HepG2 (cell line): ENCODE results near the gene KISS1R. TPM values are rescaled to one million over a fixed set of nuclear protein-coding genes. Genes with fewer than 3 reads are reported as not detected.

ENCODE experiments used
- DNMT1 ChIP-seq: sonication (generic); formaldehyde crosslinking; IDR thresholded peaks from 2 replicates; pipeline ENCODE4 v1.5.1; 2020; ENCODE audit warnings: mild to moderate bottlenecking, missing genetic modification reagents
- HNF4A ChIP-seq: sonication (generic); formaldehyde crosslinking; IDR thresholded peaks from 2 replicates; pipeline ENCODE4 v1.4.0; 2020; ENCODE audit warnings: missing genetic modification reagents
- SETDB1 ChIP-seq: sonication (generic); formaldehyde crosslinking; IDR thresholded peaks from 2 replicates; pipeline ENCODE4 v1.5.1; 2020; ENCODE audit warnings: missing genetic modification reagents, mild to moderate bottlenecking, borderline replicate concordance
- STAG1 ChIP-seq: sonication (generic); formaldehyde crosslinking; IDR thresholded peaks from 2 replicates; pipeline ENCODE4 v1.4.0; 2020; ENCODE audit warnings: missing genetic modification reagents
- ZMYM2 ChIP-seq: sonication (generic); formaldehyde crosslinking; IDR thresholded peaks from 2 replicates; pipeline ENCODE4 v1.8.0; 2022; ENCODE audit warnings: mild to moderate bottlenecking, missing genetic modification reagents
- ZNF496 ChIP-seq: sonication (generic); formaldehyde crosslinking; IDR thresholded peaks from 2 replicates; pipeline ENCODE4 v1.8.1; 2023; ENCODE audit warnings: mild to moderate bottlenecking, moderate library complexity, missing genetic modification reagents; ENCODE audit not compliant: insufficient replicate concordance
- polyA plus RNA-seq, 8 experiments: library from polyadenylated mRNA; depleted of rRNA in 3 of 8; stranded (reverse) in 7 of 8; unstranded in 1 of 8; fragments of >200 nt; fragmentation: Illumina TruSeq in 4 of 8; extraction: Trizol in 4 of 8; gene quantifications; 2 replicates each; pipeline versions ENCODE4 v1.2.1 to v1.2.3, GENCODE V29; 2011 to 2016; ENCODE audit warnings: low read depth in 4 of 8, missing spikeins in 1 of 8, mixed read lengths in 1 of 8; ENCODE audit not compliant: insufficient read depth in 1 of 8
- total RNA-seq, 5 experiments: library from RNA; depleted of rRNA; stranded (reverse); fragments of >200 nt; fragmentation: Illumina TruSeq; extraction: Trizol; gene quantifications; 2 replicates each; pipeline ENCODE4 v1.2.3, GENCODE V29; 2016; ENCODE audit warnings: low read depth in 1 of 5
- TF ChIP-seq, protein P1 (sequence below): IDR thresholded peaks from 2 replicates; pipeline ENCODE4 v1.6.1; 2012; ENCODE audit warnings: low read depth, low read length, improper control_type of control experiment
- TF ChIP-seq, protein P2 (sequence below): sonication (generic); formaldehyde crosslinking; IDR thresholded peaks from 2 replicates; pipeline ENCODE4 v1.9.0; 2021; ENCODE audit warnings: missing genetic modification reagents, mild to moderate bottlenecking, borderline replicate concordance
- TF ChIP-seq, protein P3 (sequence below): sonication (generic); formaldehyde crosslinking; IDR thresholded peaks from 2 replicates; pipeline ENCODE4 v1.5.1; 2020; ENCODE audit warnings: missing genetic modification reagents, mild to moderate bottlenecking, borderline replicate concordance
- TF ChIP-seq, protein P4 (sequence below): sonication (generic); formaldehyde crosslinking; IDR thresholded peaks from 2 replicates; pipeline ENCODE4 v1.5.0; 2020; ENCODE audit warnings: missing genetic modification reagents
- TF ChIP-seq, protein P5 (sequence below): sonication (generic); formaldehyde crosslinking; IDR thresholded peaks from one replicate; pipeline ENCODE4 v1.5.1; 2020; ENCODE audit warnings: mild to moderate bottlenecking, missing genetic modification reagents; ENCODE audit errors: not compliant biosample characterization
- TF ChIP-seq, protein P6 (sequence below): IDR thresholded peaks from 2 replicates; pipeline ENCODE4 v1.6.1; 2016; ENCODE audit warnings: mild to moderate bottlenecking

The KISS1R gene
- total and polyA plus RNA-seq, 2 of the 13 experiments (the other 11 are each of a cell fraction or from before 2014, with no cell fraction given) = 1.1 to 10.2 TPM

DNA sequence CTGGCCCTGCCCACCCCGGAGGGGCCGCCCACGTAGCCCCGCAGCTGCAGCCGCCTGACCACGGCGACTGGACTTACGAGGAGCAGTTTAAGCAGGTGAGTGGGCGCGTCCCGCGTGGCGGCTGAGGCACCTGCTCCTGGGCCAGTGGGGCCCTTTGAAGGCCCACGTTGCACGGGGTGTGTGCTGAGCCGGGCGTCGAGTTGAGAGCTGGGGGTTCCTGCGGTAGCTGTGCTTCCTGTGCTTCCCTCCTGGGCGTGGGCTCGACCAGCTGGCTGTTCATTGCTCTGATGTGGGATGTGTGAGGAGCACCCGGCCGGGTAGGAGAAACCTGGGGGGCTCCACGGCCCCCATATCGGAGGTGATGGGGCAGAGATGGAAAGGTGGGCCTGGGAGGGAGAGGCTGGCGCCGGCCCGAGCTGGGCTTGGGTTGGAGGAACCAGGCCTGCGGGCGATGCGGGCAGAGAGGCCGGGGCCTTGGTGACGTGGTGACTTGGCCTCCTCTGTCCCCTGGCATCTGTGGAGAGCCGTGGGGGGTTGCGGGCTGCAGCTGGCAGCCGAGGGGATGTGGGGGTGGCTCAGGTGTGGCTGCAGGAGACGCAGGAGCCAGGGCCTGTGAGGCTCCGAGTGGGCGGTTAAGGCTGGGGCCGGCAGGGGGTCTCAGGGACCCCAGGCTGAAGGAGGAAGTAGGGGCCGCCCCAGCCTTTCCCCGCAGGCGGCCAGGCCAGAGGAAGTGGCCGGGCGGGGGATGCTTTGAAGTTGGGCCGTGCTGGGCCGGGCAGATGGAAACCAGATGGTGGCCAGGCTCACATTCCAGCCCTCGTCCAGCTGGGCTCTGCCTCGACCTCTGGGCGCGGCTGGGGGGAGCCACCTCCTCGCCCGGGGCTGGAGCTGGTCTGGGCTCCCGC, 15.8 kb downstream of the KISS1R start (continued):
- TF ChIP-seq, protein P1, sequence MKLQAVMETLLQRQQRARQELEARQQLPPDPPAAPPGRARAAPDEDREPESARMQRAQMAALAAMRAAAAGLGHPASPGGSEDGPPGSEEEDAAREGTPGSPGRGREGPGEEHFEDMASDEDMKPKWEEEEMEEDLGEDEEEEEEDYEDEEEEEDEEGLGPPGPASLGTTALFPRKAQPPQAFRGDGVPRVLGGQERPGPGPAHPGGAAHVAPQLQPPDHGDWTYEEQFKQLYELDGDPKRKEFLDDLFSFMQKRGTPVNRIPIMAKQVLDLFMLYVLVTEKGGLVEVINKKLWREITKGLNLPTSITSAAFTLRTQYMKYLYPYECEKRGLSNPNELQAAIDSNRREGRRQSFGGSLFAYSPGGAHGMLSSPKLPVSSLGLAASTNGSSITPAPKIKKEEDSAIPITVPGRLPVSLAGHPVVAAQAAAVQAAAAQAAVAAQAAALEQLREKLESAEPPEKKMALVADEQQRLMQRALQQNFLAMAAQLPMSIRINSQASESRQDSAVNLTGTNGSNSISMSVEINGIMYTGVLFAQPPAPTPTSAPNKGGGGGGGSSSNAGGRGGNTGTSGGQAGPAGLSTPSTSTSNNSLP = no peak
- TF ChIP-seq, protein P2, sequence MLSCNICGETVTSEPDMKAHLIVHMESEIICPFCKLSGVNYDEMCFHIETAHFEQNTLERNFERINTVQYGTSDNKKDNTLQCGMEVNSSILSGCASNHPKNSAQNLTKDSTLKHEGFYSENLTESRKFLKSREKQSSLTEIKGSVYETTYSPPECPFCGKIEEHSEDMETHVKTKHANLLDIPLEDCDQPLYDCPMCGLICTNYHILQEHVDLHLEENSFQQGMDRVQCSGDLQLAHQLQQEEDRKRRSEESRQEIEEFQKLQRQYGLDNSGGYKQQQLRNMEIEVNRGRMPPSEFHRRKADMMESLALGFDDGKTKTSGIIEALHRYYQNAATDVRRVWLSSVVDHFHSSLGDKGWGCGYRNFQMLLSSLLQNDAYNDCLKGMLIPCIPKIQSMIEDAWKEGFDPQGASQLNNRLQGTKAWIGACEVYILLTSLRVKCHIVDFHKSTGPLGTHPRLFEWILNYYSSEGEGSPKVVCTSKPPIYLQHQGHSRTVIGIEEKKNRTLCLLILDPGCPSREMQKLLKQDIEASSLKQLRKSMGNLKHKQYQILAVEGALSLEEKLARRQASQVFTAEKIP (CRISPR knock-in tag) = no peak
- TF ChIP-seq, protein P3, sequence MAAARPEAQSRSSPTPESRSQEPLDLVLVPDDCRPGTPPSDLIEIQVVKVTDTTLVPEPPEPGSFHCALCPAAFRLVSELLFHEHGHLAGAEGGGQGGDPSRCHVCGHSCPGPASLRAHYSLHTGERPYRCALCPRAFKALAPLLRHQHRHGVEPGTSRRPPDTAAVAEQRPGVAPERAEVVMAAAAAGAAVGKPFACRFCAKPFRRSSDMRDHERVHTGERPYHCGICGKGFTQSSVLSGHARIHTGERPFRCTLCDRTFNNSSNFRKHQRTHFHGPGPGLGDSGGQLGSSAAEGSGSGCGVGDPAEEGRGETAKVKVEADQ (CRISPR knock-in tag) = 0 out of 2 replicates have a peak, but pooled peaks have one; percentile 10
- no peak for TF ChIP-seq SETDB1 (CRISPR knock-in tag)
- no peak for TF ChIP-seq HNF4A (CRISPR knock-in tag)
- TF ChIP-seq, protein P4, sequence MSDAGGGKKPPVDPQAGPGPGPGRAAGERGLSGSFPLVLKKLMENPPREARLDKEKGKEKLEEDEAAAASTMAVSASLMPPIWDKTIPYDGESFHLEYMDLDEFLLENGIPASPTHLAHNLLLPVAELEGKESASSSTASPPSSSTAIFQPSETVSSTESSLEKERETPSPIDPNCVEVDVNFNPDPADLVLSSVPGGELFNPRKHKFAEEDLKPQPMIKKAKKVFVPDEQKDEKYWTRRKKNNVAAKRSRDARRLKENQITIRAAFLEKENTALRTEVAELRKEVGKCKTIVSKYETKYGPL = no peak
- TF ChIP-seq ZMYM2 (CRISPR knock-in tag) = no peak
- 0 out of 2 replicates have a peak, but pooled peaks have one; percentile 15 for TF ChIP-seq DNMT1 (CRISPR knock-in tag)
- TF ChIP-seq STAG1 (CRISPR knock-in tag) = 0 out of 2 replicates have a peak, but pooled peaks have one; percentile 5
- no peak for TF ChIP-seq ZNF496 (CRISPR knock-in tag)
- TF ChIP-seq, protein P5, sequence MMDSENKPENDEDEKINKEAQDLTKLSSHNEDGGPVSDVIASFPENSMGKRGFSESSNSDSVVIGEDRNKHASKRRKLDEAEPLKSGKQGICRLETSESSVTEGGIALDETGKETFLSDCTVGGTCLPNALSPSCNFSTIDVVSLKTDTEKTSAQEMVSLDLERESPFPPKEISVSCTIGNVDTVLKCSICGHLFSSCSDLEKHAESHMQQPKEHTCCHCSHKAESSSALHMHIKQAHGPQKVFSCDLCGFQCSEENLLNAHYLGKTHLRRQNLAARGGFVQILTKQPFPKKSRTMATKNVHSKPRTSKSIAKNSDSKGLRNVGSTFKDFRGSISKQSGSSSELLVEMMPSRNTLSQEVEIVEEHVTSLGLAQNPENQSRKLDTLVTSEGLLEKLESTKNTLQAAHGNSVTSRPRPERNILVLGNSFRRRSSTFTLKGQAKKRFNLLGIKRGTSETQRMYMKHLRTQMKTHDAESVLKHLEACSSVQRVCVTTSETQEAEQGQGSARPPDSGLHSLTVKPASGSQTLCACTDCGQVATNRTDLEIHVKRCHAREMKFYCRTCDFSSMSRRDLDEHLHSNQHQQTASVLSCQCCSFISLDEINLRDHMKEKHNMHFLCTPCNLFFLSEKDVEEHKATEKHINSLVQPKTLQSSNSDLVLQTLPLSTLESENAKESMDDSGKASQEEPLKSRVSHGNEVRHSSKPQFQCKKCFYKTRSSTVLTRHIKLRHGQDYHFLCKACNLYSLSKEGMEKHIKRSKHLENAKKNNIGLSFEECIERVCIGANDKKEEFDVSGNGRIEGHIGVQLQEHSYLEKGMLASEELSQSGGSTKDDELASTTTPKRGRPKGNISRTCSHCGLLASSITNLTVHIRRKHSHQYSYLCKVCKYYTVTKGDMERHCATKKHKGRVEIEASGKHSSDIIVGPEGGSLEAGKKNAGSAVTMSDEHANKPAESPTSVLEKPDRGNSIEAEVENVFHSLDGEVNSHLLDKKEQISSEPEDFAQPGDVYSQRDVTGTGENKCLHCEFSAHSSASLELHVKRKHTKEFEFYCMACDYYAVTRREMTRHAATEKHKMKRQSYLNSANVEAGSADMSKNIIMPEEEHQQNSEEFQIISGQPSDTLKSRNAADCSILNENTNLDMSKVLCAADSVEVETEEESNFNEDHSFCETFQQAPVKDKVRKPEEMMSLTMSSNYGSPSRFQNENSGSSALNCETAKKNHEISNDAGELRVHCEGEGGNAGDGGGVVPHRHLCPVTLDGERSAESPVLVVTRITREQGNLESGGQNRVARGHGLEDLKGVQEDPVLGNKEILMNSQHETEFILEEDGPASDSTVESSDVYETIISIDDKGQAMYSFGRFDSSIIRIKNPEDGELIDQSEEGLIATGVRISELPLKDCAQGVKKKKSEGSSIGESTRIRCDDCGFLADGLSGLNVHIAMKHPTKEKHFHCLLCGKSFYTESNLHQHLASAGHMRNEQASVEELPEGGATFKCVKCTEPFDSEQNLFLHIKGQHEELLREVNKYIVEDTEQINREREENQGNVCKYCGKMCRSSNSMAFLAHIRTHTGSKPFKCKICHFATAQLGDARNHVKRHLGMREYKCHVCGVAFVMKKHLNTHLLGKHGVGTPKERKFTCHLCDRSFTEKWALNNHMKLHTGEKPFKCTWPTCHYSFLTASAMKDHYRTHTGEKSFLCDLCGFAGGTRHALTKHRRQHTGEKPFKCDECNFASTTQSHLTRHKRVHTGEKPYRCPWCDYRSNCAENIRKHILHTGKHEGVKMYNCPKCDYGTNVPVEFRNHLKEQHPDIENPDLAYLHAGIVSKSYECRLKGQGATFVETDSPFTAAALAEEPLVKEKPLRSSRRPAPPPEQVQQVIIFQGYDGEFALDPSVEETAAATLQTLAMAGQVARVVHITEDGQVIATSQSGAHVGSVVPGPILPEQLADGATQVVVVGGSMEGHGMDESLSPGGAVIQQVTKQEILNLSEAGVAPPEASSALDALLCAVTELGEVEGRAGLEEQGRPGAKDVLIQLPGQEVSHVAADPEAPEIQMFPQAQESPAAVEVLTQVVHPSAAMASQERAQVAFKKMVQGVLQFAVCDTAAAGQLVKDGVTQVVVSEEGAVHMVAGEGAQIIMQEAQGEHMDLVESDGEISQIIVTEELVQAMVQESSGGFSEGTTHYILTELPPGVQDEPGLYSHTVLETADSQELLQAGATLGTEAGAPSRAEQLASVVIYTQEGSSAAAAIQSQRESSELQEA = no peak
- TF ChIP-seq, protein P6, sequence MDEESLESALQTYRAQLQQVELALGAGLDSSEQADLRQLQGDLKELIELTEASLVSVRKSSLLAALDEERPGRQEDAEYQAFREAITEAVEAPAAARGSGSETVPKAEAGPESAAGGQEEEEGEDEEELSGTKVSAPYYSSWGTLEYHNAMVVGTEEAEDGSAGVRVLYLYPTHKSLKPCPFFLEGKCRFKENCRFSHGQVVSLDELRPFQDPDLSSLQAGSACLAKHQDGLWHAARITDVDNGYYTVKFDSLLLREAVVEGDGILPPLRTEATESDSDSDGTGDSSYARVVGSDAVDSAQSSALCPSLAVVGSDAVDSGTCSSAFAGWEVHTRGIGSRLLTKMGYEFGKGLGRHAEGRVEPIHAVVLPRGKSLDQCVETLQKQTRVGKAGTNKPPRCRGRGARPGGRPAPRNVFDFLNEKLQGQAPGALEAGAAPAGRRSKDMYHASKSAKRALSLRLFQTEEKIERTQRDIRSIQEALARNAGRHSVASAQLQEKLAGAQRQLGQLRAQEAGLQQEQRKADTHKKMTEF = no peak
